ENCODE measurements around the gene SRPK3.

DNA sequence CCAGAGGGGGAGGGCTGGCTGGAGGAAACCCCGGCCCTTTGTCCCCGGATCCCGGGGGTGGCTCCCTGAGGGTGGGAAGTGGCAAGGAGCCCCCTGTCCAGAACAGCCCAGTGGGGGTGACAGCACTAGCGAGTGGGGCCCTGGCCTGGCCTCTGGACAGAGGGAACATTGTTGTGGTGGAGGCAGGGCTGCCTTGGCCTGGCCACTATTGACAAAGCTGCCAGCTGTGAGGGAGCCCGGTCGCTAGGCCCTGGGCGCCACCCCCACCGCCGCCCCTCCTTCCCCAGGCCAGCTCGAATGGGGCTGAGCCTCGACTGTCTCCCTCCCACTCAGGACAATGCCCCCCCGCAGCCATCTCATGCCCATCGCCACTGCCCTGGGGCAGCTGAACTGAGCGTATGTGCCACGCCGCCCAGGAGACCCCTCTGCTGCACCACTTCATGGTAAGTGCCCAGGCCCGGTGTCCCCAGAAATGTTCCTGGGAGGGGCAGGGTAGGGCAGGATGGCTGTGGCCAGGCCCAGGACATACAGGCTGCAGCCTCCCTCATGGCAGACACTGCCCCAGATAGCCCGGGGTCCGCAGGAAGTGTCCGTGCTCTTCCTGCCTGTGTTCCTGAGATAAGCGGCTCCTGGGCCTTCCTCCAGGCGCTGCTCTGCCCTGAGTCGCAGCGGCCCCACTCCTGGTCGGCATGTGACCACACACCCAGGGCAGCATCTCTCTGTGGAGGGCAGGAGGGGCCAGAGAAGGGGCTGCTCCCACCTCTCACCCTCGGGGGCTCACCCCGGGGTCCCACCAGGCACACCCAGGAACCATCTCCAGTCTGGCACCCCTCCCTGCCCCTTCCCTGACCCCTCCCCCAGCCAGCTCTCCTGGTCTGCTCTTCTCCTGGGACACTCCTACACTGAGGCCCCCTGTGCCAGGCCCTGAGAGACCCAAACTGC is 15.4 kb upstream of the SRPK3 start:
- TF ChIP-seq EZH2 (IDR thresholded peaks at IDR 0.05; ENCODE audit: borderline replicate concordance, low read depth, low read length, severe bottlenecking), result no peak
- TF ChIP-seq CTCF (IDR thresholded peaks at IDR 0.05; ENCODE audit: borderline replicate concordance, extremely low read depth, low read length, poor library complexity, severe bottlenecking), result no peak
